Stomach (tissue), 4 donors: ENCODE data around the gene OOSP3.

Experiments used
- CTCF ChIP-seq, 7 experiments: fragments of 450-650 bp in 4 of 7; fragments of 200-600 bp in 3 of 7; sonication (generic) in 3 of 7; IDR thresholded peaks; one replicate each; pipeline ENCODE4 v1.5.1; 2016 to 2019; ENCODE audit warnings: antibody characterized with exemption in 7 of 7, control low read depth in 2 of 7, mild to moderate bottlenecking in 1 of 7
- EP300 ChIP-seq: sonication (generic); formaldehyde crosslinking; IDR thresholded peaks from one replicate; pipeline ENCODE4 v1.6.1; 2017; ENCODE audit warnings: antibody characterized with exemption
- POLR2A ChIP-seq, 4 donors: fragments of 450-650 bp; IDR thresholded peaks; one replicate each; pipeline ENCODE4 v1.6.1; 2016; ENCODE audit warnings: antibody characterized with exemption in 4 of 4, control low read depth in 2 of 4, mild to moderate bottlenecking in 1 of 4, moderate library complexity in 1 of 4

GRCh38 chr11:59857439-59858434 lies 20.8 kb upstream of the OOSP3 start:
- TF ChIP-seq EP300 (no peak), CTCF (IDR thresholded peaks at IDR 0.05) (no peak), POLR2A (IDR thresholded peaks at IDR 0.05) (no peak)
